ENCODE data around the gene SPCS3.

- TF ChIP-seq CTCF (conservative IDR thresholded peaks at IDR 0.05; ENCODE audit: low read depth in 2 of 2) (no peak), CREB1 (CRISPR knock-in tag; IDR thresholded peaks at IDR 0.05; ENCODE audit: low read depth) (no peak), ETS1 (IDR thresholded peaks at IDR 0.05) (no peak), EZH2 (IDR thresholded peaks at IDR 0.05; ENCODE audit: low read depth, unreplicated experiment) (no peak), POLR2AphosphoS5 (IDR thresholded peaks at IDR 0.05; ENCODE audit: low read depth) (no peak), ZNF114 (CRISPR knock-in tag; IDR thresholded peaks at IDR 0.05) (no peak), EZH2phosphoT487 (IDR thresholded peaks at IDR 0.05; ENCODE audit: unreplicated experiment) (no peak)
These were observed 21.1 kb upstream of the SPCS3 start for GRCh38 chr4:176298664-176299063.

All from GM23338 (cell line).